NCI-H1105 treated with DMSO at 0.1 percent for 48 hours (cell line): ENCODE measurements around the gene SCFD2.
"Not testable (repeated sequence)": the region's sequence is repeated elsewhere in the genome, so short reads cannot be mapped to it uniquely, and the experiment has no call there.

Source experiments
- DNase-seq: peaks from one replicate; lab custom pipeline; 2025; lab: John Stamatoyannopoulos, UW

SCFD2 gene

GRCh38 chr4:53101191-53101581 lies 264.7 kb downstream of the SCFD2 start:
- DNase-seq: no peak

GRCh38 chr4:53100501-53101190 lies 265.2 kb downstream of the SCFD2 start:
- DNase-seq: no peak

GRCh38 chr4:53098681-53099121 lies 267.2 kb downstream of the SCFD2 start:
- no peak for DNase-seq

GRCh38 chr4:53094040-53094439 lies 271.8 kb downstream of the SCFD2 start:
- DNase-seq: no peak

- no peak for DNase-seq
Observed at GRCh38 chr4:53089936-53090729, 275.7 kb downstream of the SCFD2 start.

GRCh38 chr4:53088152-53088551 lies 277.7 kb downstream of the SCFD2 start:
- no peak for DNase-seq

GRCh38 chr4:53076374-53076958 lies 289.4 kb downstream of the SCFD2 start:
- DNase-seq: no peak

- no peak for DNase-seq
Observed at GRCh38 chr4:53075162-53075785, 290.6 kb downstream of the SCFD2 start.

GRCh38 chr4:53068755-53069330 lies 297.0 kb downstream of the SCFD2 start:
- DNase-seq: no peak

- no peak for DNase-seq
Observed at GRCh38 chr4:53067125-53067802, 298.6 kb downstream of the SCFD2 start.

- DNase-seq: no peak
Observed at GRCh38 chr4:53066155-53066554, 299.7 kb downstream of the SCFD2 start.

- no peak for DNase-seq
Observed at GRCh38 chr4:53064609-53065008, 301.3 kb downstream of the SCFD2 start.

GRCh38 chr4:53061091-53061850 lies 304.6 kb downstream of the SCFD2 start:
- no peak for DNase-seq

- no peak for DNase-seq
Observed at GRCh38 chr4:53060278-53060677, 305.6 kb downstream of the SCFD2 start.

- DNase-seq: no peak
Observed at GRCh38 chr4:53059871-53060270, 306.0 kb downstream of the SCFD2 start.

- no peak for DNase-seq
Observed at GRCh38 chr4:53059256-53059655, 306.6 kb downstream of the SCFD2 start.

GRCh38 chr4:53057679-53058078 lies 308.2 kb downstream of the SCFD2 start:
- DNase-seq: no peak

GRCh38 chr4:53057108-53057507 lies 308.8 kb downstream of the SCFD2 start:
- not testable (repeated sequence) for DNase-seq

- DNase-seq: no peak
Observed at GRCh38 chr4:53055716-53056403, 310.0 kb downstream of the SCFD2 start.

- DNase-seq: peak; percentile 34
Observed at GRCh38 chr4:53055274-53055673, 310.6 kb downstream of the SCFD2 start.
